ENCODE measurements around the gene C1orf74. TPM values are rescaled to one million over a fixed set of nuclear protein-coding genes. Genes with fewer than 3 reads are reported as not detected.
"Not testable (repeated sequence)": the region's sequence is repeated elsewhere in the genome, so short reads cannot be mapped to it uniquely, and the experiment has no call there.

The C1orf74 gene
- polyA plus RNA-seq, 1 of the 3 experiments (the other 2 are of a cell fraction): 1.5 TPM

DNA sequence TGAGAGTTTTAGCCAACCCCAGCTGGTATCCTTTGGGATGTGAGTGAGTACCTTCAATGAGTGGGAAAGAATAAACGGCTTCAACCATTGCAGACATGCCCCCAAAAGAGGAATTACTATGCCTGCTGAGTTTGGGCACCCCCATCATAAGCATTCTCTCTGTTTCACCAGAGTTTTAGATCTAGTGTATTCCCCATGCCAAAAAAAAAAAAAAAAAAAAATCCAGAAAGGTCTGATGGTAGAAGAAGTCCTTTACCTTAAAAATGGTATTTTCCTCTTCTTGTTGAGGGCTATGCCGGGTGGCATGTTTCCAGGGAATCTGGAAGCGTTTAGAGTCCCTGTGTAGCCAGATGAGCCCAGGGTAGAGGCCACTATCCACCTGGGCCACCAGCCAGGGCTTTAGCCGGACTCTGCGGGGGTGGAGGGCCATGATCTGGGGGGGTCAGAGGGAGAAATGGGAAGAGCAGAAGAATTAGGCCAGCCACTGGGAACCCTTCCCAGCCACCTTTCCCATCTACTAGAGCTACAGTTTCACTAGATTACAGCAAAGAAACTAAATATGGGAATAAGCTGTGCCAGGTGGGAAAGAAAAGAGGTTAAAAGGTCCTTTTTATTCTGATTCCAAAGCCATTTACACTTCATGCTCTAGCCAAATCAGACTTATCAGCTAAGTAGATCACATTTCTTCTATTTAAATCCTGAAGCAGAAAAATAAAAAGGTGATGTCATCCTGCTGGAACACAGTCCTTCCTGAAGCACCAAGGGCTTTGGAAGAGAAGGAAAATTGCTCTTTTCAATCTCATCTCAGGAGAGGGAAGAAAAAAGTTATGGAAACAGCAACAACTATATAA lies 16.9 kb upstream of the C1orf74 start (continued):
- TF ChIP-seq EZH2phosphoT487 (IDR thresholded peaks at IDR 0.05; ENCODE audit: borderline replicate concordance, low read depth): no peak
- TF ChIP-seq FOSL2 (IDR thresholded peaks at IDR 0.05; ENCODE audit: borderline replicate concordance, low read depth): peak; percentile 23; the same call in 1 of the 2 replicates
- no peak for TF ChIP-seq TAF1 (IDR thresholded peaks at IDR 0.05; ENCODE audit: borderline replicate concordance, low read depth, low read length)
- TF ChIP-seq, protein P1, sequence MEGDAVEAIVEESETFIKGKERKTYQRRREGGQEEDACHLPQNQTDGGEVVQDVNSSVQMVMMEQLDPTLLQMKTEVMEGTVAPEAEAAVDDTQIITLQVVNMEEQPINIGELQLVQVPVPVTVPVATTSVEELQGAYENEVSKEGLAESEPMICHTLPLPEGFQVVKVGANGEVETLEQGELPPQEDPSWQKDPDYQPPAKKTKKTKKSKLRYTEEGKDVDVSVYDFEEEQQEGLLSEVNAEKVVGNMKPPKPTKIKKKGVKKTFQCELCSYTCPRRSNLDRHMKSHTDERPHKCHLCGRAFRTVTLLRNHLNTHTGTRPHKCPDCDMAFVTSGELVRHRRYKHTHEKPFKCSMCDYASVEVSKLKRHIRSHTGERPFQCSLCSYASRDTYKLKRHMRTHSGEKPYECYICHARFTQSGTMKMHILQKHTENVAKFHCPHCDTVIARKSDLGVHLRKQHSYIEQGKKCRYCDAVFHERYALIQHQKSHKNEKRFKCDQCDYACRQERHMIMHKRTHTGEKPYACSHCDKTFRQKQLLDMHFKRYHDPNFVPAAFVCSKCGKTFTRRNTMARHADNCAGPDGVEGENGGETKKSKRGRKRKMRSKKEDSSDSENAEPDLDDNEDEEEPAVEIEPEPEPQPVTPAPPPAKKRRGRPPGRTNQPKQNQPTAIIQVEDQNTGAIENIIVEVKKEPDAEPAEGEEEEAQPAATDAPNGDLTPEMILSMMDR (IDR thresholded peaks at IDR 0.05): no peak
- no peak for TF ChIP-seq SMC3 (IDR thresholded peaks at IDR 0.05; ENCODE audit: low read depth, low read length)
- TF ChIP-seq IRF3 (IDR thresholded peaks at IDR 0.05; ENCODE audit: low read depth, low read length): no peak

GRCh38 chr1:209797978-209798639 lies 13.8 kb upstream of the C1orf74 start:
- H3K27ac ChIP-seq (ENCODE audit: low read depth in 2 of 2, low read length in 1 of 2): no peak overlapping the region
- POLR2A ChIA-PET: no interaction called here
- H3K4me1 ChIP-seq (ENCODE audit: control insufficient read depth in 1 of 2, insufficient read depth in 2 of 2, low read depth in 1 of 2, low read length in 1 of 2): peaks cover 16 to 36% of the 10 kb centered on the region in 2 experiments; a peak in 3 of 4 replicates
- H3K36me3 ChIP-seq (replicated peaks in 1 of 2; ENCODE audit: control insufficient read depth in 1 of 2, insufficient read depth in 2 of 2, low read length in 1 of 2): no peaks in the 10 kb centered on the region
- no peaks in the 10 kb centered on the region for H3K79me2 ChIP-seq (ENCODE audit: insufficient read depth)
- no peak overlapping the region for H3K4me3 ChIP-seq (ENCODE audit: low read depth in 2 of 2, low read length in 1 of 2)
- H3K9ac ChIP-seq: no peak overlapping the region
- H3K27me3 ChIP-seq (ENCODE audit: insufficient read depth): no peaks in the 10 kb centered on the region
- H2AFZ ChIP-seq (ENCODE audit: low read depth): no peak overlapping the region
- peaks cover 11% of the 10 kb centered on the region for H3F3A ChIP-seq (replicated peaks; ENCODE audit: insufficient read depth)
- H3K9me2 ChIP-seq: no peaks in the 10 kb centered on the region
- DNase-seq: no peak
- H3K9me3 ChIP-seq: no peaks in the 10 kb centered on the region
- 80% methylated on average over 8 of the region's 9 CpGs for WGBS (ENCODE audit: low lambda C conversion rate)
- CTCF ChIA-PET: interaction anchor here (0.8 to 1.6 kb wide), 2 partner anchors 11 to 25 kb away, joined by 4 read pairs; no protein-coding TSS in a partner anchor
- no peaks in the 10 kb centered on the region for H4K20me1 ChIP-seq (ENCODE audit: insufficient read depth)
- no peak overlapping the region for H3K4me2 ChIP-seq
- no peak for TF ChIP-seq FOSL2 (IDR thresholded peaks at IDR 0.05; ENCODE audit: borderline replicate concordance, low read depth)
- TF ChIP-seq, protein P1 (IDR thresholded peaks at IDR 0.05): peak; percentile 31

DNA sequence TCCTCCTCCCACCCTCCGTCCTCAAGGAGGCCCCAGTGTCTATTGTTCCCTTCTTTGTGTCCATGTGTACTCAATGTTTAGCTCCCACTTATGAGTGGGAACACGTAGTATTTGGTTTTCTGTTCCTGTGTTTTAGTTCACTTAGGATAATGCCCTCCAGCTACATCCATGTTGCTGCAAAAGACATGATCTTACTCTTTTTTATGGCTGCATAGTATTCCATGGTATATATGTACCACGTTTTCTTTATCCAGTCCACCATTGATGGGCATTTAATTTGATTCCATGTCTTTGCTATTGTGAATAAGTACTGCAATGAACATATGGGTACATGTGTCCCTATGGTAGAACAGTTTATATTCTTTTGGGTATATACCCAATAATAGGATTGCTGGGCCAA lies 9.4 kb upstream of the C1orf74 start:
- H3K9me3 ChIP-seq; H3F3A ChIP-seq (replicated peaks; ENCODE audit: insufficient read depth); POLR2A ChIA-PET; DNase-seq; H3K4me3 ChIP-seq (ENCODE audit: low read depth in 2 of 2, low read length in 1 of 2); H3K36me3 ChIP-seq (replicated peaks in 1 of 2; ENCODE audit: control insufficient read depth in 1 of 2, insufficient read depth in 2 of 2, low read length in 1 of 2); H3K27me3 ChIP-seq (ENCODE audit: insufficient read depth); H3K4me2 ChIP-seq; H4K20me1 ChIP-seq (ENCODE audit: insufficient read depth); H3K79me2 ChIP-seq (ENCODE audit: insufficient read depth); H3K27ac ChIP-seq (ENCODE audit: low read depth in 2 of 2, low read length in 1 of 2); H2AFZ ChIP-seq (ENCODE audit: low read depth); H3K9ac ChIP-seq; H3K4me1 ChIP-seq (ENCODE audit: control insufficient read depth in 1 of 2, insufficient read depth in 2 of 2, low read depth in 1 of 2, low read length in 1 of 2); H3K9me2 ChIP-seq: not testable (repeated sequence)
- CTCF ChIA-PET: interaction anchor here (1.7 kb wide), 1 partner anchor 30 kb away, joined by 3 read pairs; no protein-coding TSS in a partner anchor
- WGBS (ENCODE audit: low lambda C conversion rate): 48% methylated on average over 3 of the region's 3 CpGs
